Spleen (tissue), 11 donors: ENCODE results near the gene CEBPE. TPM values are rescaled to one million over a fixed set of nuclear protein-coding genes. Genes with fewer than 3 reads are reported as not detected.
A peak's percentile ranks its signal among the peaks of the same experiment; 100 is the strongest.

Experiments used
- DNase-seq: peaks from one replicate; pipeline ENCODE4 v3.0.0-alpha.2; 2020
- H3K27ac ChIP-seq, 8 donors: fragments of 200-600 bp; sonication (generic) in 7 of 8; 1 replicate in 4 of 8; 2 replicates in 4 of 8; pipeline versions ENCODE4 v1.5.0 to v1.8.0; 2016 to 2021; ENCODE audit warnings: inconsistent platforms in 4 of 8, mild to moderate bottlenecking in 4 of 8, moderate library complexity in 1 of 8
- H3K27me3 ChIP-seq, 7 donors: fragments of 200-600 bp; sonication (generic) in 6 of 7; replicated peaks in 1 of 7; 1 replicate in 4 of 7; 2 replicates in 3 of 7; pipeline versions ENCODE4 v1.5.0 to v1.8.0; 2016 to 2021; ENCODE audit warnings: inconsistent platforms in 3 of 7, mild to moderate bottlenecking in 1 of 7
- H3K36me3 ChIP-seq, 6 donors: fragments of 200-600 bp; sonication (generic) in 5 of 6; 1 replicate in 4 of 6; 2 replicates in 2 of 6; pipeline versions ENCODE4 v1.5.0 to v1.8.0; 2016 to 2021; ENCODE audit warnings: inconsistent platforms in 2 of 6
- H3K4me1 ChIP-seq, 6 donors: fragments of 200-600 bp; sonication (generic) in 5 of 6; 1 replicate in 3 of 6; 2 replicates in 3 of 6; pipeline versions ENCODE4 v1.5.0 to v1.8.0; 2016 to 2021; ENCODE audit warnings: inconsistent platforms in 3 of 6
- H3K4me3 ChIP-seq, 8 donors: fragments of 200-600 bp; sonication (generic) in 7 of 8; 1 replicate in 4 of 8; 2 replicates in 4 of 8; pipeline versions ENCODE4 v1.5.0 to v1.8.0; 2016 to 2021; ENCODE audit warnings: inconsistent platforms in 4 of 8, mild to moderate bottlenecking in 4 of 8, moderate library complexity in 2 of 8
- H3K9me3 ChIP-seq, 8 donors: fragments of 200-600 bp; sonication (generic) in 7 of 8; 1 replicate in 4 of 8; 2 replicates in 4 of 8; pipeline versions ENCODE4 v1.5.0 to v1.8.0; 2016 to 2021; ENCODE audit warnings: inconsistent platforms in 4 of 8
- POLR2A ChIP-seq, 3 donors: fragments of 450-650 bp; IDR thresholded peaks; one replicate each; pipeline ENCODE4 v1.5.1; 2017; ENCODE audit warnings: antibody characterized with exemption in 3 of 3, mild to moderate bottlenecking in 1 of 3
- POLR2AphosphoS5 ChIP-seq, 3 donors: sonication (generic); formaldehyde crosslinking; IDR thresholded peaks; one replicate each; pipeline ENCODE4 v1.5.1; 2017; ENCODE audit warnings: antibody characterized with exemption in 3 of 3
- WGBS, 5 donors: extraction: QIAGEN DNeasy Blood & Tissue Kit in 3 of 5; methylation state at CpG; one replicate each; pipeline versions ENCODE4 v1.1.5 to v1.1.7; 2013 to 2018; 5-methylcytosine and 5-hydroxymethylcytosine counted together
- intact Hi-C: fragments of 100-400 bp; cut with DNase I; formaldehyde crosslinking; loops from one replicate; pipeline ENCODE4 v1.15.0; 2023; ENCODE audit warnings: low total_unique reads
- polyA plus RNA-seq, 3 donors: library from polyadenylated mRNA; stranded (reverse); fragments of 200-250 nt; gene quantifications; one replicate each; pipeline ENCODE4 v1.2.1, GENCODE V29; 2013
- total RNA-seq, 7 donors: library from RNA; depleted of rRNA in 3 of 7; stranded (reverse); fragments of >200 nt in 3 of 7; fragmentation: NEBNext Ultra II Directional in 4 of 7; extraction: Animal tissue kit (Norgen Biotek cat#: 25700) in 4 of 7; gene quantifications; one replicate each; pipeline versions ENCODE4 v1.1.0 to v1.2.1, GENCODE V29; 2016 to 2021
- TF ChIP-seq, protein P1 (sequence below), 11 experiments: fragments of 200-600 bp in 7 of 11; fragments of 450-650 bp in 4 of 11; sonication (generic) in 4 of 11; IDR thresholded peaks in 8 of 11; conservative IDR thresholded peaks in 3 of 11; 1 replicate in 7 of 11; 2 replicates in 4 of 11; pipeline versions ENCODE4 v1.4.0 to v1.8.0; 2016 to 2021; ENCODE audit warnings: antibody characterized with exemption in 11 of 11, inconsistent platforms in 4 of 11, mild to moderate bottlenecking in 1 of 11
- donor health status: healthy with polysubstance abuse.
- donor health status: DM: no; HTN: no; CAD: no; lungs with moderate emphysema.
- donor health status: DM: no; HTN: no; CAD: no.
- donor health status: Bipolar disorder and iron deficiency.
- donor health status: healthy.
- donor health status: DM: no; HTN: no; CAD: no.
- donor health status: DM: yes; HTN: yes; CAD: no.

CEBPE gene
- total and polyA plus RNA-seq, 10 donors: 0.64 to 9.6 (median 1.5) TPM

DNA sequence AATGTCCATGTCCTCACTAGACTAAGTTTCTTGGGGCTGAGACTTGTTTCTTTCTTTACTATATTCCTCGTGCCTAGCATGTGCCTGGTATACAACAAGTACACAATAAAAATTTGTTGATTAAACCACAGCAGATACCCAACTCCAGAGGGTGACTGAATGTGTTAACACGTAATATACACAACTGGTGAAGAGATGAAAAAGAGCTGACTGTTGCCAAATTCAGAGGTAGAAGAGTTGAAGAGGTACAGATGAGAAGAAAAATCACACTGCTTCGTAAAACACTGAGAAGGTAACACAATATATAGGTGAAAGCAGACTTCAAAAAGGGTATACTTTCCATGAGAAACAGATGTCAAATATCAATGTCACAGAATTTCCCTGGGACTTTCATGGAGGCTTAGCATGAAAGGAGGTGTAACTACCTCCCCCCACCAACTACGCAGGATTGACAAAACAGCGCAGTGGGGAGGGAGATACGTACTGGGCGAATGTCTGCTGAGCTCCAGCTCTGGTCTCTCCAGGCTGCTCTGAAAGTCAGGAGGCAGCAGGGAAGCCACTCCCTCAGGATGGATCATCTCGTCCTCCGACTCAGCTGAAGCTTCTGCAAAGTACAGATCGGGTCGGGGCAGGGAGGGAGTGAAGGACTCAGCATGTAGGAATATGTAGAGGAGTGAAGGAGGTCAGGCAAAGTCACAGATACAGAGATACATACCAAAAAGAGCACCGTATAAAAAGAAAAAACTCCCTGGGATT lies 29.4 kb downstream of the CEBPE start:
- Histone ChIP-seq H3K4me1 (peaks cover 22 to 65% (median 33%) of the 10 kb centered on the region in 6 donors), H3K4me3 (no peak overlapping the region), H3K9me3 (no peaks in the 10 kb centered on the region), H3K27ac (no peak overlapping the region), H3K27me3 (no peaks in the 10 kb centered on the region), H3K36me3 (peaks cover 9 to 88% (median 80%) of the 10 kb centered on the region in 6 donors)
- no peak for TF ChIP-seq POLR2AphosphoS5 (IDR thresholded peaks at IDR 0.05)
- TF ChIP-seq, protein P1, sequence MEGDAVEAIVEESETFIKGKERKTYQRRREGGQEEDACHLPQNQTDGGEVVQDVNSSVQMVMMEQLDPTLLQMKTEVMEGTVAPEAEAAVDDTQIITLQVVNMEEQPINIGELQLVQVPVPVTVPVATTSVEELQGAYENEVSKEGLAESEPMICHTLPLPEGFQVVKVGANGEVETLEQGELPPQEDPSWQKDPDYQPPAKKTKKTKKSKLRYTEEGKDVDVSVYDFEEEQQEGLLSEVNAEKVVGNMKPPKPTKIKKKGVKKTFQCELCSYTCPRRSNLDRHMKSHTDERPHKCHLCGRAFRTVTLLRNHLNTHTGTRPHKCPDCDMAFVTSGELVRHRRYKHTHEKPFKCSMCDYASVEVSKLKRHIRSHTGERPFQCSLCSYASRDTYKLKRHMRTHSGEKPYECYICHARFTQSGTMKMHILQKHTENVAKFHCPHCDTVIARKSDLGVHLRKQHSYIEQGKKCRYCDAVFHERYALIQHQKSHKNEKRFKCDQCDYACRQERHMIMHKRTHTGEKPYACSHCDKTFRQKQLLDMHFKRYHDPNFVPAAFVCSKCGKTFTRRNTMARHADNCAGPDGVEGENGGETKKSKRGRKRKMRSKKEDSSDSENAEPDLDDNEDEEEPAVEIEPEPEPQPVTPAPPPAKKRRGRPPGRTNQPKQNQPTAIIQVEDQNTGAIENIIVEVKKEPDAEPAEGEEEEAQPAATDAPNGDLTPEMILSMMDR (IDR thresholded peaks at IDR 0.05 in 8 of 11, conservative IDR thresholded peaks at IDR 0.05 in 3 of 11): no peak
- no peak for TF ChIP-seq POLR2A (IDR thresholded peaks at IDR 0.05)
- intact Hi-C loops: no loop called here
- 89 to 95% (median 94%) methylated on average over 12 of the region's 12 CpGs for WGBS, 5 donors
- peak; percentile 41 for DNase-seq

DNA sequence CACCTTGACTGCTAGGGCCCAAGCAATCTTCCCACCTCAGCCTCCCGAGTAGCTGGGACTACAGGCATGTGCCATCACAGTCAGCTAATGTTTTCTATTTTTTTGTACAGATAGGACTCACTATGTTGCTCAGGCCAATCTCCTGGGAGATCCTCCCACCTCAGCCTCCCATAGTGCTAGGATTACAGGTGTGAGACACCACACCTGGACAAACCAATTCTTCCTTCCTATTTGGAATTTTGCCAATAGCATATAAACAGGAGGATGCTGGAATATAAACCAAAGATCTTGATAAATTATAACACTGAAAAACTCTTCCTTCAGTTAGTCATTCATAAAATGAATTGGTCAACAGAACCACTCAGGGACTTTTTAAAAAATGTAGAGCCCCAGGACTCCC lies 32.5 kb downstream of the CEBPE start:
- TF ChIP-seq, protein P1 (IDR thresholded peaks at IDR 0.05 in 8 of 11, conservative IDR thresholded peaks at IDR 0.05 in 3 of 11): no peak
- TF ChIP-seq POLR2A (IDR thresholded peaks at IDR 0.05) (no peak), POLR2AphosphoS5 (IDR thresholded peaks at IDR 0.05) (no peak)
- intact Hi-C loops: no loop called here
- Histone ChIP-seq H3K4me3 (no peak overlapping the region), H3K27ac (no peak overlapping the region), H3K27me3 (no peaks in the 10 kb centered on the region), H3K9me3 (no peaks in the 10 kb centered on the region), H3K4me1 (peaks cover 0 to 37% (median 6%) of the 10 kb centered on the region in 6 donors), H3K36me3 (peaks cover 10 to 100% (median 91%) of the 10 kb centered on the region in 6 donors)
- DNase-seq: no peak
- WGBS, 5 donors: 93 to 100% (median 97%) methylated on average over 1 of the region's 1 CpG

DNA sequence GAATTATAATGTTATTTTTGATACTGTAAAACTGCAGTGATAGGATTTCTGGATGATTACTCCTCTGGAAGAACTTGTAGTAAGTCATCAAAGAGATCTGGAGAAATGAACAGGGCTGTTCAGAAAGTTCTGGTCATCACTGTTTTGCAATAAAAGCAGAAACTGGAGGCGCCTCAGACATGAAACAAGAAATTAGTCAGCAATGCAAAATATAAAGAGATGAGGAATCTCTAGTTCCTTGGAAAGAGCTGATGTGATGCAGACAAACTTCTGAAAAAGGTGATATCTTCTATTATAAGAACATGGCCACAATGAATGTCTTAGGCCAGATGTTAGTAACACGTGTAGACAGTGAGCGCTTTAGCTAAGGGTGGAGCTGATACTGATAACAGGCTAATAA lies 33.6 kb downstream of the CEBPE start:
- no peaks in the 10 kb centered on the region for H3K9me3 ChIP-seq
- no peaks in the 10 kb centered on the region for H3K27me3 ChIP-seq
- H3K4me1 ChIP-seq: peaks cover 0 to 29% (median 5%) of the 10 kb centered on the region in 6 donors
- TF ChIP-seq, protein P1 (IDR thresholded peaks at IDR 0.05 in 8 of 11, conservative IDR thresholded peaks at IDR 0.05 in 3 of 11): no peak
- TF ChIP-seq POLR2A (IDR thresholded peaks at IDR 0.05): no peak
- no peak for TF ChIP-seq POLR2AphosphoS5 (IDR thresholded peaks at IDR 0.05)
- H3K36me3 ChIP-seq: peaks cover 12 to 100% (median 92%) of the 10 kb centered on the region in 6 donors
- DNase-seq: no peak
- H3K4me3 ChIP-seq: no peak overlapping the region
- no peak overlapping the region for H3K27ac ChIP-seq
- WGBS, 5 donors: 75 to 87% (median 78%) methylated on average over 3 of the region's 3 CpGs
- intact Hi-C loops: no loop called here

DNA sequence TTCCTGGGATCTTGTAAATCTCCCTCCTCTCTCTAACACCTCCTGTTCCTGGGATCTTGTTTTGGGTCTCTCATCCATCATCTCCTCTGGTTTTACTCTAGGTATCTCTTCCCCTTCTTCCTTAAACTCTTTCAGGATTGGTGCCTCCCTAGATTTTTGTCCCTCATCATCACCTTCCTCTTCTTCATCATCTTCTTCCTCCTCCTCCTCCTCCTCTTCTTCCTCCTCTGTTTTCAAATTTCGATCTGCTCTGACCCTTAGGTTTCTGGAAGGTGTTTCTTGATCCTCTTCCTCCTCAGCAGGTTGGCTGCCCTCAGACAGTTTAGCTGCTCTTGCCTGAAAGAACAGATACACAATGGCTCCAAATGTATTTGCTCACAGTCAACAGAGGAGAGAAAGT lies 38.6 kb downstream of the CEBPE start:
- TF ChIP-seq, protein P1 (IDR thresholded peaks at IDR 0.05 in 8 of 11, conservative IDR thresholded peaks at IDR 0.05 in 3 of 11): no peak
- no peak for TF ChIP-seq POLR2A (IDR thresholded peaks at IDR 0.05)
- TF ChIP-seq POLR2AphosphoS5 (IDR thresholded peaks at IDR 0.05): no peak
- Histone ChIP-seq H3K9me3 (no peaks in the 10 kb centered on the region), H3K27me3 (no peaks in the 10 kb centered on the region), H3K4me3 (no peak overlapping the region), H3K4me1 (peaks cover 0 to 51% (median 20%) of the 10 kb centered on the region in 6 donors), H3K27ac (peak overlapping the region in 1 of 8 donors; percentile 59), H3K36me3 (peaks cover 6 to 100% (median 96%) of the 10 kb centered on the region in 6 donors)
- WGBS, 5 donors: 66 to 82% (median 80%) methylated on average over 1 of the region's 1 CpG
- DNase-seq: no peak
- intact Hi-C loops: no loop called here
